KMS-11 (cell line): ENCODE measurements around the gene DMTF1.
A peak's percentile ranks its signal among the peaks of the same experiment; 100 is the strongest.

Experiments
- H2AFZ ChIP-seq: fragments of 200-600 bp; sonication (generic); 2 replicates; pipeline ENCODE4 v1.6.1; 2016; ENCODE audit warnings: antibody characterized with exemption, mixed run types, low read depth
- H3K27ac ChIP-seq: fragments of 200-600 bp; sonication (generic); 2 replicates; pipeline ENCODE4 v1.6.1; 2016; ENCODE audit warnings: mild to moderate bottlenecking, mixed run types
- H3K27me3 ChIP-seq: fragments of 200-600 bp; sonication (generic); 2 replicates; pipeline ENCODE4 v1.6.1; 2017; ENCODE audit warnings: mild to moderate bottlenecking, low read depth, mixed run types, moderate library complexity; ENCODE audit not compliant: insufficient read depth
- H3K36me3 ChIP-seq: fragments of 200-600 bp; sonication (generic); 2 replicates; pipeline ENCODE4 v1.6.1; 2017; ENCODE audit warnings: mild to moderate bottlenecking, mixed run types; ENCODE audit not compliant: insufficient read depth
- H3K4me1 ChIP-seq: fragments of 200-600 bp; sonication (generic); 2 replicates; pipeline ENCODE4 v1.6.1; 2016; ENCODE audit warnings: mild to moderate bottlenecking, low read depth, mixed run types; ENCODE audit not compliant: poor library complexity, severe bottlenecking
- H3K4me2 ChIP-seq: fragments of 200-600 bp; sonication (generic); 2 replicates; pipeline ENCODE4 v1.7.0; 2016; ENCODE audit warnings: mild to moderate bottlenecking, mixed run types
- H3K4me3 ChIP-seq: fragments of 200-600 bp; sonication (generic); IDR thresholded peaks from 2 replicates; pipeline ENCODE4 v1.6.1; 2017; ENCODE audit warnings: low read depth, low read length, mixed read lengths; ENCODE audit not compliant: insufficient read depth
- H3K79me2 ChIP-seq: fragments of 200-600 bp; sonication (generic); 2 replicates; pipeline ENCODE4 v1.6.1; 2016; ENCODE audit warnings: low read depth, mixed run types; ENCODE audit not compliant: insufficient read depth
- H3K9ac ChIP-seq: fragments of 200-600 bp; sonication (generic); 2 replicates; pipeline ENCODE4 v1.6.1; 2016; ENCODE audit warnings: mild to moderate bottlenecking, mixed run types
- H4K20me1 ChIP-seq: fragments of 200-600 bp; sonication (generic); 2 replicates; pipeline ENCODE4 v1.6.1; 2016; ENCODE audit warnings: mild to moderate bottlenecking, mixed run types; ENCODE audit not compliant: insufficient read depth
- CTCF ChIP-seq: fragments of 200-600 bp; sonication (generic); conservative IDR thresholded peaks from 2 replicates; pipeline ENCODE4 v1.6.1; 2017; ENCODE audit warnings: low read depth, mild to moderate bottlenecking, antibody characterized with exemption, low read length, moderate library complexity, mixed read lengths

Gene DMTF1

DNA sequence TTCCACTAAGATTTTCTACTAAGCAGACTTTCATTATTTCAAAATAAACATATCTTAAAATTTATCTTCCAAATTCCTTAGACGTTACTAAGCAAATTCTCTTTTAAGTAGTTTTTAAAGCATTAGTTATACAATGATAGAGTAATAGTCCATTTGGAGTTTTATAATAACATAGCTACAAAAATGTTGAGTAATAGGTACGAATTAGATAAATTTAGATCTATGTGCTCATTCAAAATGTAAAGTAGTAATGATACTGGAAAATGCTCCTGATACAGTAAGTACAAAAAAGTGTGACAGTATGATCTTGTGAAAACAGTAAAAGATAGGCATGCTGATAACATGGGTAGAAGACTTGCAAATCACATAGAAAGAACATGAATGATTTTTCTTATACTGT, 4.5 kb downstream of the DMTF1 start:
- H3K36me3 ChIP-seq, result no peaks in the 10 kb centered on the region
- H3K4me3 ChIP-seq, result no peak overlapping the region
- no peak for TF ChIP-seq CTCF
- no peak overlapping the region for H2AFZ ChIP-seq
- no peak overlapping the region for H3K9ac ChIP-seq
- H3K4me1 ChIP-seq, result peaks cover 59% of the 10 kb centered on the region
- peaks cover 20% of the 10 kb centered on the region for H4K20me1 ChIP-seq
- 0 out of 2 replicates have a peak overlapping the region, but pooled peaks have one; percentile 87 for H3K4me2 ChIP-seq
- no peaks in the 10 kb centered on the region for H3K27me3 ChIP-seq
- no peak overlapping the region for H3K27ac ChIP-seq
- peaks cover 90% of the 10 kb centered on the region for H3K79me2 ChIP-seq

DNA sequence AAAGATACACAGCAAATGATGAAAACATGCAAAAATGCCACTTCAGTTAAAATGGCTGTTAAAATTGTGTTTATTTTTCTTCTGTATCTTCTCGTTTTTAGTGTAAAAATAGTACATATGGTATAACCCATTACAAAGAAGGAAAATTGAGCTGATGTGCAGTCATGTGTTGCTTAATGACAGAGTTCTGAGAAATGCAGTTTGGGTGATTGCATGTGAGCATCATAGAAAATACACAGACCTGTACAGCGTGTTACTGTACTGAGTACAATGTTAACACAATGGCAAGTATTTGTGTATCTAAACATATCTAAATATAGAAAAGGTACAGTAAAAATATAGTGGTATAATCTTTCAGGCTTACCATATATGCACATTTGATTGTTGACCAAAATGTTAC, 7.3 kb downstream of the DMTF1 start:
- no peak for TF ChIP-seq CTCF
- peaks cover 53% of the 10 kb centered on the region for H3K4me1 ChIP-seq
- H3K27me3 ChIP-seq, result no peaks in the 10 kb centered on the region
- peaks cover 28% of the 10 kb centered on the region for H4K20me1 ChIP-seq
- no peak overlapping the region for H3K4me2 ChIP-seq
- peaks cover 91% of the 10 kb centered on the region for H3K79me2 ChIP-seq
- H3K27ac ChIP-seq, result no peak overlapping the region
- H3K36me3 ChIP-seq, result no peaks in the 10 kb centered on the region; the same call in 1 of the 2 replicates
- no peak overlapping the region for H3K4me3 ChIP-seq
- no peak overlapping the region for H2AFZ ChIP-seq
- no peak overlapping the region for H3K9ac ChIP-seq

- Histone ChIP-seq H3K79me2 (peaks cover 42% of the 10 kb centered on the region), H3K4me3 (no peak overlapping the region), H3K36me3 (no peaks in the 10 kb centered on the region; the same call in 1 of the 2 replicates), H3K4me2 (no peak overlapping the region), H4K20me1 (peaks cover 9% of the 10 kb centered on the region; the same call in 1 of the 2 replicates), H2AFZ (no peak overlapping the region), H3K27ac (no peak overlapping the region), H3K9ac (no peak overlapping the region), H3K4me1 (peaks cover 15% of the 10 kb centered on the region), H3K27me3 (no peaks in the 10 kb centered on the region)
- no peak for TF ChIP-seq CTCF
Observed at GRCh38 chr7:87164433-87164832, 12.2 kb downstream of the DMTF1 start.

GRCh38 chr7:87170828-87171227, 18.6 kb downstream of the DMTF1 start:
- no peak overlapping the region for H3K4me2 ChIP-seq
- no peak for TF ChIP-seq CTCF
- no peak overlapping the region for H2AFZ ChIP-seq
- peaks cover 21% of the 10 kb centered on the region; the same call in 1 of the 2 replicates for H3K36me3 ChIP-seq
- no peak overlapping the region for H3K27ac ChIP-seq
- H3K9ac ChIP-seq, result no peak overlapping the region
- H3K79me2 ChIP-seq, result no peaks in the 10 kb centered on the region
- H3K4me3 ChIP-seq, result no peak overlapping the region
- H4K20me1 ChIP-seq, result no peaks in the 10 kb centered on the region
- H3K4me1 ChIP-seq, result no peaks in the 10 kb centered on the region
- no peaks in the 10 kb centered on the region for H3K27me3 ChIP-seq
